MM.1S (cell line): ENCODE results near the gene POLH.
"Not testable (repeated sequence)": the region's sequence is repeated elsewhere in the genome, so short reads cannot be mapped to it uniquely, and the experiment has no call there.

ENCODE experiments used
- DNase-seq: peaks from one replicate; pipeline ENCODE4 v3.0.0-alpha.2; 2015
- H2AFZ ChIP-seq: fragments of 300-600 bp; sonication (generic); 2 replicates; pipeline ENCODE4 v1.6.0; 2016; ENCODE audit warnings: antibody characterized with exemption, low read length
- H3F3A ChIP-seq: fragments of 300-600 bp; sonication (generic); 2 replicates; pipeline ENCODE4 v1.6.1; 2016; ENCODE audit warnings: mild to moderate bottlenecking, antibody characterized with exemption, low read length, moderate library complexity, mixed read lengths; ENCODE audit not compliant: insufficient read depth
- H3K27ac ChIP-seq: fragments of 300-600 bp; sonication (generic); 2 replicates; pipeline ENCODE4 v1.5.1; 2016; ENCODE audit warnings: mild to moderate bottlenecking, low read length
- H3K27me3 ChIP-seq: fragments of 300-600 bp; sonication (generic); replicated peaks from 2 replicates; pipeline ENCODE4 v1.6.0; 2016; ENCODE audit warnings: low read length; ENCODE audit not compliant: insufficient read depth
- H3K36me3 ChIP-seq: fragments of 300-600 bp; sonication (generic); replicated peaks from 2 replicates; pipeline ENCODE4 v1.6.1; 2016; ENCODE audit warnings: mild to moderate bottlenecking, low read length, mixed read lengths; ENCODE audit not compliant: insufficient read depth
- H3K4me1 ChIP-seq: fragments of 300-600 bp; sonication (generic); 2 replicates; pipeline ENCODE4 v1.6.1; 2016; ENCODE audit warnings: low read length, mixed read lengths
- H3K4me2 ChIP-seq: fragments of 300-600 bp; sonication (generic); 2 replicates; pipeline ENCODE4 v1.6.0; 2016; ENCODE audit warnings: low read depth, low read length
- H3K4me3 ChIP-seq: fragments of 300-600 bp; sonication (generic); 2 replicates; pipeline ENCODE4 v1.5.1; 2016; ENCODE audit warnings: low read length, mixed read lengths
- H3K79me2 ChIP-seq: fragments of 300-600 bp; sonication (generic); 2 replicates; pipeline ENCODE4 v1.6.1; 2016; ENCODE audit warnings: mixed run types, low read length, mixed read lengths
- H3K9ac ChIP-seq: fragments of 300-600 bp; sonication (generic); 2 replicates; pipeline ENCODE4 v1.6.1; 2016; ENCODE audit warnings: low read length, mixed read lengths
- H3K9me2 ChIP-seq: fragments of 300-600 bp; sonication (generic); replicated peaks from 2 replicates; pipeline ENCODE4 v1.6.1; 2016; ENCODE audit warnings: mild to moderate bottlenecking, low read length, mixed read lengths; ENCODE audit not compliant: insufficient read depth
- H3K9me3 ChIP-seq: fragments of 300-600 bp; sonication (generic); replicated peaks from 2 replicates; pipeline ENCODE4 v1.6.1; 2016; ENCODE audit warnings: mild to moderate bottlenecking, low read length, mixed read lengths; ENCODE audit not compliant: insufficient read depth
- H4K20me1 ChIP-seq: fragments of 300-600 bp; sonication (generic); 2 replicates; pipeline ENCODE4 v1.6.1; 2016; ENCODE audit warnings: mild to moderate bottlenecking, low read length, moderate library complexity, mixed read lengths; ENCODE audit not compliant: insufficient read depth
- EZH2 ChIP-seq: fragments of 300-600 bp; sonication (generic); optimal IDR thresholded peaks from 2 replicates; pipeline ENCODE3; 2017; ENCODE audit warnings: low read depth, mild to moderate bottlenecking, antibody characterized with exemption, low read length, mixed read lengths
- EZH2phosphoT487 ChIP-seq: fragments of 300-600 bp; sonication (generic); IDR thresholded peaks from 2 replicates; pipeline ENCODE4 v1.6.1; 2018; ENCODE audit warnings: antibody characterized with exemption, low read length
- TF ChIP-seq, protein P1 (sequence below): fragments of 300-600 bp; sonication (generic); IDR thresholded peaks from 2 replicates; pipeline ENCODE4 v1.5.1; 2016; ENCODE audit warnings: antibody characterized with exemption, low read length, mixed read lengths

POLH gene

DNA sequence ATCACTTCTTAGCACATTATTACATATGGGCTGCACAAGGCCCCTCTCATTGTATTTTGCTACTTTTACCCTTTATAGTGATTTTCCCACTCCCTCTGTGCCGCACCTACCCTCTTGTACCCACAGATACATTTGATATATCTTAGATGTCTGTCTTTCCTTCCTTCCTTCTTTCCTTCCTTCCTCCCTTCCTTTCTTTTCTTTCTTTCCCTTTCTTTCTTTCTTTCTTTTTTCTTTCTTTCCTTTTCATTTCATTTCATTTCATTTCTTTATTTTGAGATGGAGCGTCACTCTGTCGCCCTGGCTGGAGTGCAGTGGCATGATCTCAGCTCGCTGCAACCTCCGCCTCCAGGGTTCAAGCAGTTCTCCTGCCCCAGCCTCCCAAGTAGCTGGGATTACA lies 12.2 kb downstream of the POLH start:
- Histone ChIP-seq H3K9me2 (no peaks in the 10 kb centered on the region), H3K9me3 (no peaks in the 10 kb centered on the region), H2AFZ (no peak overlapping the region), H3K4me3 (no peak overlapping the region), H3K27ac (no peak overlapping the region), H3F3A (no peaks in the 10 kb centered on the region; the same call in 1 of the 2 replicates), H3K36me3 (peaks cover 10% of the 10 kb centered on the region), H3K27me3 (no peaks in the 10 kb centered on the region), H4K20me1 (no peaks in the 10 kb centered on the region), H3K4me2 (no peak overlapping the region), H3K9ac (no peak overlapping the region), H3K79me2 (peaks cover 63% of the 10 kb centered on the region), H3K4me1 (no peaks in the 10 kb centered on the region)
- TF ChIP-seq EZH2phosphoT487 (no peak), EZH2 (no peak)
- TF ChIP-seq, protein P1, sequence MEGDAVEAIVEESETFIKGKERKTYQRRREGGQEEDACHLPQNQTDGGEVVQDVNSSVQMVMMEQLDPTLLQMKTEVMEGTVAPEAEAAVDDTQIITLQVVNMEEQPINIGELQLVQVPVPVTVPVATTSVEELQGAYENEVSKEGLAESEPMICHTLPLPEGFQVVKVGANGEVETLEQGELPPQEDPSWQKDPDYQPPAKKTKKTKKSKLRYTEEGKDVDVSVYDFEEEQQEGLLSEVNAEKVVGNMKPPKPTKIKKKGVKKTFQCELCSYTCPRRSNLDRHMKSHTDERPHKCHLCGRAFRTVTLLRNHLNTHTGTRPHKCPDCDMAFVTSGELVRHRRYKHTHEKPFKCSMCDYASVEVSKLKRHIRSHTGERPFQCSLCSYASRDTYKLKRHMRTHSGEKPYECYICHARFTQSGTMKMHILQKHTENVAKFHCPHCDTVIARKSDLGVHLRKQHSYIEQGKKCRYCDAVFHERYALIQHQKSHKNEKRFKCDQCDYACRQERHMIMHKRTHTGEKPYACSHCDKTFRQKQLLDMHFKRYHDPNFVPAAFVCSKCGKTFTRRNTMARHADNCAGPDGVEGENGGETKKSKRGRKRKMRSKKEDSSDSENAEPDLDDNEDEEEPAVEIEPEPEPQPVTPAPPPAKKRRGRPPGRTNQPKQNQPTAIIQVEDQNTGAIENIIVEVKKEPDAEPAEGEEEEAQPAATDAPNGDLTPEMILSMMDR = no peak
- DNase-seq = no peak

DNA sequence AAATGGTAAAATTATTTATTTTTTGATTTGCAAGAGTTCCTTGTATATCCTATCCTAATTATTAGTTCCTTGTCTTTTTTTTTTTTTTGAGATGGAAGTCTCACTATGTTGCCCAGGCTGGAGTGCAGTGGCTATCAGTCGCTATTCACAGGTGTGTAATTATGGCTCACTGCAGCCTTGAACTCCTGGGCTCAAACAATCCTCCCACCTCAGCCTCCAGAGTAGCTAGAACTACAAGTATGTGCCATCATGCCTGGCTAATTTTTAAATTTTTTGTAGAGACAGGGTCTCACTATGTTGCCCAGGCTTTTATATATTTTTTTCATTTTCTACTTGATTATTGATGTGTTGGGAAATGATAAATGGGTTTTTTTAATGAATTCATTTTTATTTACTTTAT lies 13.6 kb downstream of the POLH start:
- H3K36me3 ChIP-seq = not testable (repeated sequence)

DNA sequence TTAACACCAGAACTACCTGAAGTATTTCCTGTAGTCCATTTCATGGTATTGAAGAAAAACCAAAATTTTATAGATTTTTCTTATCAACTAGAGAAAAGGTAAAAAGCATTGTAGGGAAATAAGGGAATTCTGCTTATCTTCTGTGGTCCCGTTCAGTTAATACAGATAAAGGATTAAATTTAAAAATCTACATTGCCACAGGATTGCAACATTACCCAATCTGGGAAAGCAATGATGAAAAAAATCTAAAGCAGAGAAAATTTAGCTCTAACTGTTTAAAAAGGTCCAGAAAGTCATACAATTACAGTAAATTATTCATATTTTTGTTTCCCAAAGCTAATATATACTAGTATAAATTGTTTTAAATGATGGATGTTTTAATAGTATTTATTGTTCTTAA lies 18.0 kb downstream of the POLH start:
- no peak overlapping the region for H3K4me2 ChIP-seq
- DNase-seq = no peak
- no peaks in the 10 kb centered on the region for H3K9me2 ChIP-seq
- no peaks in the 10 kb centered on the region for H3F3A ChIP-seq
- peaks cover 35% of the 10 kb centered on the region for H3K79me2 ChIP-seq
- H3K9me3 ChIP-seq = no peaks in the 10 kb centered on the region
- no peak for TF ChIP-seq EZH2
- H3K4me3 ChIP-seq = no peak overlapping the region
- H4K20me1 ChIP-seq = no peaks in the 10 kb centered on the region
- no peak overlapping the region for H3K9ac ChIP-seq
- H3K27me3 ChIP-seq = no peaks in the 10 kb centered on the region
- H3K4me1 ChIP-seq = no peaks in the 10 kb centered on the region
- no peak overlapping the region for H2AFZ ChIP-seq
- no peak overlapping the region for H3K27ac ChIP-seq
- no peaks in the 10 kb centered on the region; the same call in 1 of the 2 replicates for H3K36me3 ChIP-seq

More for the DNA sequence above, 13.6 kb downstream of the POLH start:
- not testable (repeated sequence) for H3F3A ChIP-seq, H3K27me3 ChIP-seq, H2AFZ ChIP-seq, H3K9me2 ChIP-seq, H4K20me1 ChIP-seq, H3K9ac ChIP-seq, H3K9me3 ChIP-seq, H3K27ac ChIP-seq, H3K4me2 ChIP-seq, H3K4me1 ChIP-seq, DNase-seq, H3K4me3 ChIP-seq
- peaks cover 57% of the 10 kb centered on the region for H3K79me2 ChIP-seq

DNA sequence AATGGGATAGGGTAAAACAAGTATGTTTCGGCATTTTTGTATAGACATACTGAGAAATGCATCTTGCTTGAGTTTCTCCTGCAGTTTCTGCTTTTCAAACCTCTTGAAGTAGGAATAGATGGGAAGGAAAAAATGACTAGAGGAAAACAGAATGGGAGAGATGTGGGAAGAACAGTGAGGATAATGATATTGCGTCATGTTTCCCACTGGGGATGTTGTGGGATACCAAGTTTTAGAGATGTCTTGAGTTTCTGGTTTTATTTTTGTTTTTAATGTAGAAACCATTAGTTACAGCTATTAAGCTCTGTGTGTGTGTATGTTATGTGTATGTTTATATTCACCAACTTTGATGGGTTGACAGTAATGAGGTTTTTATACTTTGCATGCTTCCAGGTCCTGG lies 24.6 kb downstream of the POLH start:
- Histone ChIP-seq H3K4me3 (no peak overlapping the region), H3K4me1 (no peaks in the 10 kb centered on the region), H3K79me2 (no peaks in the 10 kb centered on the region), H3K9me3 (no peaks in the 10 kb centered on the region), H3K4me2 (no peak overlapping the region), H3K9ac (no peak overlapping the region), H3K36me3 (0 out of 2 replicates have a peak, but pooled peaks cover 3% of the 10 kb centered on the region), H3K9me2 (no peaks in the 10 kb centered on the region), H4K20me1 (no peaks in the 10 kb centered on the region), H3K27me3 (no peaks in the 10 kb centered on the region), H3F3A (no peaks in the 10 kb centered on the region), H2AFZ (no peak overlapping the region), H3K27ac (no peak overlapping the region)
- DNase-seq = no peak
- TF ChIP-seq EZH2 (no peak), EZH2phosphoT487 (no peak)
- TF ChIP-seq, protein P1 = no peak
